GM12892 (cell line): ENCODE results near the gene PHLDA3.

ENCODE experiments used
- DNase-seq: peaks from one replicate; pipeline ENCODE4 v3.0.0; 2011; ENCODE audit not compliant: insufficient read length
- FAIRE-seq: peaks from 2 replicates; lab custom pipeline; 2011; peaks lifted over from hg19 to GRCh38; lab: Jason Lieb, UNC
- POLR2A ChIP-seq: IDR thresholded peaks from 2 replicates; pipeline ENCODE4 v1.6.1; 2011; ENCODE audit warnings: low read depth, low read length, control low read depth
- POLR2AphosphoS5 ChIP-seq: IDR thresholded peaks from 2 replicates; pipeline ENCODE4 v1.6.1; 2011; ENCODE audit warnings: low read depth, low read length, control low read depth
- TAF1 ChIP-seq: IDR thresholded peaks from 2 replicates; pipeline ENCODE4 v1.6.1; 2011; ENCODE audit warnings: low read depth, mild to moderate bottlenecking, control low read depth, low read length, borderline replicate concordance

Gene PHLDA3

GRCh38 chr1:201448990-201449389 is 20.0 kb downstream of the PHLDA3 start:
- DNase-seq: no peak
- TF ChIP-seq POLR2AphosphoS5 (no peak), TAF1 (no peak), POLR2A (no peak)
- FAIRE-seq: no peak

- DNase-seq (peak; percentile 89), FAIRE-seq (peak; percentile 89)
- no peak for TF ChIP-seq POLR2A
- TF ChIP-seq TAF1: no peak
- no peak for TF ChIP-seq POLR2AphosphoS5
These were observed 20.8 kb downstream of the PHLDA3 start for GRCh38 chr1:201447903-201448871.

- DNase-seq: no peak
- TF ChIP-seq TAF1 (no peak), POLR2AphosphoS5 (no peak), POLR2A (no peak)
- no peak for FAIRE-seq
These were observed 23.7 kb downstream of the PHLDA3 start for GRCh38 chr1:201445310-201445709.

GRCh38 chr1:201444792-201445191 is 24.2 kb downstream of the PHLDA3 start:
- FAIRE-seq (no peak), DNase-seq (no peak)
- TF ChIP-seq POLR2A (no peak), TAF1 (no peak), POLR2AphosphoS5 (no peak)

- DNase-seq (no peak), FAIRE-seq (no peak)
- TF ChIP-seq POLR2A: no peak
- no peak for TF ChIP-seq POLR2AphosphoS5
- TF ChIP-seq TAF1: no peak
These were observed 25.2 kb downstream of the PHLDA3 start for GRCh38 chr1:201443747-201444146.

GRCh38 chr1:201436969-201437368 is 32.0 kb downstream of the PHLDA3 start:
- TF ChIP-seq TAF1 (no peak), POLR2A (no peak), POLR2AphosphoS5 (no peak)
- DNase-seq (no peak), FAIRE-seq (no peak)

GRCh38 chr1:201436393-201436792 is 32.6 kb downstream of the PHLDA3 start:
- FAIRE-seq (no peak), DNase-seq (no peak)
- TF ChIP-seq TAF1 (no peak), POLR2AphosphoS5 (no peak), POLR2A (no peak)

- no peak for TF ChIP-seq TAF1
- TF ChIP-seq POLR2AphosphoS5: no peak
- no peak for TF ChIP-seq POLR2A
- DNase-seq (no peak), FAIRE-seq (no peak)
These were observed 34.7 kb downstream of the PHLDA3 start for GRCh38 chr1:201434266-201434665.

GRCh38 chr1:201433609-201434008 is 35.4 kb downstream of the PHLDA3 start:
- TF ChIP-seq POLR2A (no peak), POLR2AphosphoS5 (no peak), TAF1 (no peak)
- FAIRE-seq (no peak), DNase-seq (no peak)

- FAIRE-seq (no peak), DNase-seq (no peak)
- TF ChIP-seq POLR2AphosphoS5: no peak
- no peak for TF ChIP-seq TAF1
- TF ChIP-seq POLR2A: no peak
These were observed 38.2 kb downstream of the PHLDA3 start for GRCh38 chr1:201430776-201431175.

GRCh38 chr1:201429736-201430501 is 39.1 kb downstream of the PHLDA3 start:
- FAIRE-seq: no peak
- TF ChIP-seq TAF1 (no peak), POLR2A (no peak), POLR2AphosphoS5 (no peak)
- DNase-seq: no peak

- no peak for TF ChIP-seq TAF1
- TF ChIP-seq POLR2A: no peak
- no peak for TF ChIP-seq POLR2AphosphoS5
- DNase-seq: no peak
- no peak for FAIRE-seq
These were observed 41.0 kb downstream of the PHLDA3 start for GRCh38 chr1:201427963-201428362.
